Measurements from ENCODE around the gene DENND2C.
A peak's percentile ranks its signal among the peaks of the same experiment; 100 is the strongest.

Gene DENND2C, protein sequence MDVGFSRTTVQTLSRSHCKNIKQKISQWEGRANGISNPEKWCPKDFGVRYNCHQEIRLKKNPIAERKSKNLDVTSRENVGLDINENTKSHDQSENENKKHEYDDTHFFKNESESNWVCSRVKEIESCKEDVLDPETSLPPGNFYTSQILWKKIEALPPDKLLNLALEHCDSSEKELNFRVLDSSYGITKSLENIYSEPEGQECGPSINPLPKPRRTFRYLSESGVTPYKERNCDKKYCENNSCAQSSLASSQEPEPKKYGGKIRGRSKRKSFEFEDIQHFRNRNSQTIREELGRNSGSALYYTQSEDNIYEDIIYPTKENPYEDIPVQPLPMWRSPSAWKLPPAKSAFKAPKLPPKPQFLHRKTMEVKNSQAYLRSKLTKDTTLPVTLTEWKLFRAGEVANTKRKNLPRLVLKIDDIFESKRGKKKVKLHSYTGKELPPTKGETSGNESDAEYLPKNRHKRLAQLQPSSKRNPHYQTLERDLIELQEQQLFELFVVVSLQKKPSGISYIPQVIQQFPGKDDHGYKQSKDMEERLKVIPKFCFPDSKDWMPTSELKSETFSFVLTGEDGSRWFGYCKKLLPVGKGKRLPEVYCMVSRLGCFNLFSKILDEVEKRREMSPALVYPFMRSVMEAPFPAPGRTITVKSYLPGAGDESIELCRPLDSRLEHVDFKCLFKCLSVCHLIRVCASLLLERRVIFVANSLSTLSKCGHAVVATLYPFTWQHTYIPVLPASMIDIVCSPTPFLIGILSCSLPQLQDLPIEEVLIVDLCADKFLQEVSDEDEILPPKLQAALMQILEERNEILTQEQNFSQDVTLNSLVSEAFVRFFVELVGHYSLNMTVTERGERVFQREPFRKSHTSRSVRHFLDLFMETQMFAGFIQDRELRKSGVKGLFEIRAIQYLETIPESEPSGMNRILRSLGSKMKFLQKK

DNA sequence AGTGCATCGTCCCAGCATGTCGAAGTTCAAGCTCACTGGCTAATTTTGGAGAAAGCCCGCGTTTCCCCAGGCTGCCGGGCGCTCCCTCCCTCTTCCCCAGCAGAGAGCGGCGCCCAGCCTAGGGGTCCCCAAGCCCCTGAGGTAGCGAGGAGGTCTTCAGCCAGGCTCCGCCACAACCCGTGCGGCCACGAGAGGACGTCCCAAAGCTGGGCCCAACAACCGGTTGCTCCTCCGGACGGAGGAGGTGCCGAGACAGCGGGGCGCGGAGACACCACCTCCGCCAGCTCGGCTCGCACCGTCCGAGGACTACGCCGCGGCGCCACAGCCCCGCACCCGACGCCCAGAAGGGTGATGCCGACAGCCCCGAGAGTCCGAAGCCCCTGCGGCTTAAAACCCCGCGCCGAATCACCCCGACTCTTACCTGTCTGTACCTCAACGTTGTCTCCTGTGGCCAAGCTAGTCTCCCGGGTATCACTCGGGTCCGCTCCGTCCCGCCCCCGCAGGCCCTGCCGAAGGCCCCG lies at the start of gene DENND2C:
DENND2C (minus strand) TSS at position 488 of the 521 bp plus-strand sequence. CDS start 44,065 bp downstream, outside the sequence.
- TF ChIP-seq, protein P1, sequence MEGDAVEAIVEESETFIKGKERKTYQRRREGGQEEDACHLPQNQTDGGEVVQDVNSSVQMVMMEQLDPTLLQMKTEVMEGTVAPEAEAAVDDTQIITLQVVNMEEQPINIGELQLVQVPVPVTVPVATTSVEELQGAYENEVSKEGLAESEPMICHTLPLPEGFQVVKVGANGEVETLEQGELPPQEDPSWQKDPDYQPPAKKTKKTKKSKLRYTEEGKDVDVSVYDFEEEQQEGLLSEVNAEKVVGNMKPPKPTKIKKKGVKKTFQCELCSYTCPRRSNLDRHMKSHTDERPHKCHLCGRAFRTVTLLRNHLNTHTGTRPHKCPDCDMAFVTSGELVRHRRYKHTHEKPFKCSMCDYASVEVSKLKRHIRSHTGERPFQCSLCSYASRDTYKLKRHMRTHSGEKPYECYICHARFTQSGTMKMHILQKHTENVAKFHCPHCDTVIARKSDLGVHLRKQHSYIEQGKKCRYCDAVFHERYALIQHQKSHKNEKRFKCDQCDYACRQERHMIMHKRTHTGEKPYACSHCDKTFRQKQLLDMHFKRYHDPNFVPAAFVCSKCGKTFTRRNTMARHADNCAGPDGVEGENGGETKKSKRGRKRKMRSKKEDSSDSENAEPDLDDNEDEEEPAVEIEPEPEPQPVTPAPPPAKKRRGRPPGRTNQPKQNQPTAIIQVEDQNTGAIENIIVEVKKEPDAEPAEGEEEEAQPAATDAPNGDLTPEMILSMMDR (conservative IDR thresholded peaks at IDR 0.05; ENCODE audit: low read length), result peak; percentile 8; the same call in 1 of the 2 replicates
- peak within 1 kb of the TSS; percentile 85 for H3K4me3 ChIP-seq (ENCODE audit: low read length)
- DNase-seq (ENCODE audit: low read depth), result no peak

DNA sequence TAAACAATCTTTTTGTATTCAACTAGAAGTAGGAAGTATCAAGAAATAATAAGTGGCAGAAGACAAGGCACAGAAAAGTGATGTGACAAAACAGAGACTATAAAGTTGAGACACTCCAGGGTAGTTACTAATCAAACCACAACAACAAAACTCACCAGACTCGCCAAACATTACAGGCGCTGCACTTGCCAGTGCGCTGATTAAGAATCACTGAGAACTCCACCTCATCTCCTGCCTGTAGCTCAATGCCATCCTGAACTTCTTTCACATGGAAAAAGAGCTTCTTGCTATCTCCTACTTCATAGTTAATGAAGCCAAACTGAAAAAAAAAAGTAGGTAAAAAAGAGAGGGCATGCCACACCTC lies 49.6 kb upstream of the DENND2C start:
- peak; percentile 6 for DNase-seq (ENCODE audit: low read depth)
- TF ChIP-seq, protein P1 (conservative IDR thresholded peaks at IDR 0.05; ENCODE audit: low read length), result no peak
- no peak overlapping the region for H3K4me3 ChIP-seq (ENCODE audit: low read length)

DNA sequence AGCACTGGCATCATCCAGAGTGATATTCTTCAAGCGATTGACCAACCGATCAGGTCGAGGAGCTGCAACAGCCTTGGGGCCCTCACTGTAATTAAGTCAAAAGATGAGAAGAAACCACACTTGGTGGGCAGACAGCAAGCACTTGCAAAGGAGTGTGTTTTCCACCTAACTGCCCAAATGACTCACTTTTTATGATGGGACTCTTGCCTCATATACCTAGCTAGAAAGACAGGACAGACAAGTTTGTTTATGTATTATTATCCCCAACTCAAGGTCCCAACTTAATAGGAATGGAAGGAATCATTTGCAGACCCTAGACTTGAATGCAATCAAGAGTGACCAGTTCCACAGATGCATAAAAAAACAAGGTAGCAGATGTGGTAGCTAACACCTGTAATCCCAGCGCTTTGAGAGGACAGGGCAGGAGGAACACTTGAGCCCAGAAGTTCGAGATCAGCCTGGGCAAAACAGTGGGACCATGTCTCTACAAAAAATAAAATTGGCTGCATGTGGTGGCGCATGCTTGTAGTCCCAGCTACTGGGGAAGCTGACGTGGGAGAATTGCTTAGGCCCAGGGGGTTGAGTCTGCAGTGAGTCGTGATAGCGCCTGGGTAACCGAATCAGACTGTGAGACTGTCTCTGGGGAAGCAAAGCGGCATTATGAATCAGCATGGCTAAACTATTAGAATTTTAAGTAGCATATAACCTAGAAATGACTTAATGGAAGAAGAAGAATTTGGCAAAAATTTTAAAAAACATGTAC lies 49.0 kb upstream of the DENND2C start:
- no peak overlapping the region for H3K4me3 ChIP-seq (ENCODE audit: low read length)
- TF ChIP-seq, protein P1 (conservative IDR thresholded peaks at IDR 0.05; ENCODE audit: low read length), result no peak
- peak; percentile 23 for DNase-seq (ENCODE audit: low read depth)

DNA sequence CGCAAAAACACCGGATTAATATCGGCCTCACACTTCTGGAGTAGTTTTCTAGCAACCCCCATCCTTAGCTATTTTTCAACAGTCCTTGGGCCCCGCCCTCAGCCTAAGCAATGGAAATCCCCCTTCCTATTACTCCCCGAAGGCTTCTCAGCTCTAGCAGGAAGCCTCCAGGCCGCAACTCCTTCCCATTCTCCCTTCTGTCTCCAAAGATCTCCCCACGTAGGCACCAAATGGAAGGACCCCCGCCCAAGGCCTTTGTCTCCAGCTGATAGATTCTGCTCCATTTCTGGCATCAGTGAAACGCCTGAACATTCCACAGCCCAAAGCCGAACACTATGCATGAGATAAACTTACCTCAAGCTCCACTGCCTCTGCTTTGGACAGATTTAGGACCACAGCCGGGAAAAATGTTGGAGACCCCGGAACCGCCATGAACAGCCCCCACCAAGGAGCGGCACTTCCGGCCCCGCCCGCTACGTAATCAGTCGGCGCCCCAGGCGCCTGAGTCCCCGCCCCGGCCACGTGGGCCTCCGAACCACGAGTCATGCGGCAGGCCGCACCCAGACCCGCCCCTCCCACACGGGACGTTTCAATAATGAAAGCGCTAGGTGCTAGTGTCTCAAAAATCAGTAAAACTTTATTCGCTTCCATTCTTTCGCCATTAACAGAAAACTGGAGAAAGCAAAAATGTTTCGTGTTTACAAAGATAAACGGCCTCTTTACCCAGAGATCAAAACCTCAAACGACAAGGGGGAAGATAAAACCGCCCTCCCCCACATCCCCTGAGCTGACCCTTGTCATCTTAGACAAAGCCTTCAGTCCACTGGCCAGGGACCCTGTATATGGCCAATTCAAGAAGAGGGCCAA lies 46.7 kb upstream of the DENND2C start, which contains the start of gene NRAS:
NRAS (minus strand) TSS at position 468 of the 867 bp plus-strand sequence. CDS start 611 bp downstream, outside the sequence.
- H3K4me3 ChIP-seq (ENCODE audit: low read length), result peak within 1 kb of the TSS; percentile 68
- TF ChIP-seq, protein P1 (conservative IDR thresholded peaks at IDR 0.05; ENCODE audit: low read length), result no peak
- peak; percentile 89 for DNase-seq (ENCODE audit: low read depth)

DNA sequence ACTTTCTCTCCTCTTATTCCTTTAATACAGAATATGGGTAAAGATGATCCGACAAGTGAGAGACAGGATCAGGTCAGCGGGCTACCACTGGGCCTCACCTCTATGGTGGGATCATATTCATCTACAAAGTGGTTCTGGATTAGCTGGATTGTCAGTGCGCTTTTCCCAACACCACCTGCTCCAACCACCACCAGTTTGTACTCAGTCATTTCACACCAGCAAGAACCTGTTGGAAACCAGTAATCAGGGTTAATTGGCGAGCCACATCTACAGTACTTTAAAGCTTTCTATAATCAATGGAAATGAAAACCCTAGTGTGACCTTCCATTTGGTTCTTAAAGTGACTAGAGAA lies 46.1 kb upstream of the DENND2C start:
- H3K4me3 ChIP-seq (ENCODE audit: low read length), result peak overlapping the region; percentile 68
- TF ChIP-seq, protein P1 (conservative IDR thresholded peaks at IDR 0.05; ENCODE audit: low read length), result no peak
- DNase-seq (ENCODE audit: low read depth), result peak; percentile 2

DNA sequence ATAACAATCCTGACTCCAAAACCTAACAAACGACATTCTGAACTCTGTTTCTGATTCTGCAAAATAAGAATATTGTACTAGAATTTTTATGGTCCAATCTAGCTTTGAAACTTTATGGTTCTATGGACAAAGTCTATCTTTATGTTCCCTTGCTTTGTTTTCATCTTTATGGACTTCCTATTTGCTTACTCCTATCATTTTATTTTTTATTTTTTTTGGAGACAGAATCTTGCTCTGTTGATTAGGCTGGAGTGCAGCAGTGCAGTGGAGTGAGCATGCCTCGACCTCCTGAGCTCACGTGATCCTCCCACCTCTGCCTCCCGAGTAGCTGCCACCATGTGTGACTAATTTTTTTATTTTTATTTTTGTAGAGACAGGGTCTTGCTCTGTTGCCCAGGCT lies 43.1 kb upstream of the DENND2C start:
- no peak overlapping the region for H3K4me3 ChIP-seq (ENCODE audit: low read length)
- no peak for DNase-seq (ENCODE audit: low read depth)
- TF ChIP-seq, protein P1 (conservative IDR thresholded peaks at IDR 0.05; ENCODE audit: low read length), result no peak

Measured in AG10803 (cell line).